ENCODE data around the gene TP73.

The TP73 gene

GRCh38 chr1:3651930-3652547, at the start of gene TP73:
Gene TP73 (plus strand): TSS chr1:3652516. CDS start chr1:3682366, 29,850 bp downstream.
- DNase-seq: peak in 1 of 2 experiments; percentile 37

DNA sequence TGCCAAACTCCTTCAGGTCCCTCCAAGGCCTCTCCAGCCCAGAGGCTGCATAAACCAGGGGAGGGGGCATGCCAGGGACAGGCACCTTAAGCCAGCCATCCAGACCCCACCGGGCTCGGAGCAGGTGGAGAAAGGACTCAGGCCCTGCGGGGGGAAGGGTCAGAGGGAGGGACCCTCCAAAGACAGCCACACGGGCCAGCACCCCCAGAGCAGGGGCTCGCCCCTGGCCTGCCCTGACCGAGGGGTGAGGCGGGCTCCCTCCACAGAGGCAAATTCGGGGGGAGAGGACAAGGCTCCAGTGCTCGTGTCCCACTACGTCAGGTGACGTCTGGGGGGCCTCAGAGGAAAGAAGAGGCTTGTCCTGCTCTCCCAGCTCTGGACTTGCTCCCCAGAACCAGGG, 49.2 kb upstream of the TP73 start:
- no peak for DNase-seq

GRCh38 chr1:3603571-3604467, 48.5 kb upstream of the TP73 start:
- DNase-seq: no peak

GRCh38 chr1:3604468-3604974, 47.8 kb upstream of the TP73 start:
- no peak for DNase-seq

DNA sequence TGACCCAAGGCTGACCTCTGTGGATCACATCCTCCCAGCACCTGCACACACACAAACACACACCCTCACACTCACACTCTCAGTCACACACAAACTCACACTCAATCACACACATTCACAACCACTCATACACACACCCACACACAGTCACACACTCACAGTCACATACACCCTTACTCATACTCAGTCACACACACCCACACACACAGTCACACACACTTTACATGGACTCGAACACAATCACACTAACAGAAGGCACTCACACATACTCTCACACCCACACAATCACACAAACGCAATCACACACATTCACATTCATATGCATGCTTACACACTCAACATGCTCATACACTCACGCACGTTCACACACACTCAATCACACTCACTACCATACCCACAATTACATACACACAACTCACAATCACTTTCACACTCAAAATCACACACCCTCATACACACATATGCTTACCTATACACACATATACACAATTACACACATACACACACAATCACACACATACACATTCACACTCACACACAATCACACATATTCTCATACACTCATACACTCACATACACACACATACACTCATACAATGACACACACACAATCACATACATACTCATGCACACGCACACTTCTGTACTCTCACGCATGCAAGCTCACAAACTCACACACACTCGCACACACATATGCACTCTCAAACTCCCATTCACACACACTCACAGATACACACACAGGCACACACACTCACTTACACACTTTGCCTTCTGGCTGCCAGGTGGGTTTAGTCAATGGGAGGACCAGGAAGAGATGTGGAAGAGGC, 47.1 kb upstream of the TP73 start:
- DNase-seq: no peak

DNA sequence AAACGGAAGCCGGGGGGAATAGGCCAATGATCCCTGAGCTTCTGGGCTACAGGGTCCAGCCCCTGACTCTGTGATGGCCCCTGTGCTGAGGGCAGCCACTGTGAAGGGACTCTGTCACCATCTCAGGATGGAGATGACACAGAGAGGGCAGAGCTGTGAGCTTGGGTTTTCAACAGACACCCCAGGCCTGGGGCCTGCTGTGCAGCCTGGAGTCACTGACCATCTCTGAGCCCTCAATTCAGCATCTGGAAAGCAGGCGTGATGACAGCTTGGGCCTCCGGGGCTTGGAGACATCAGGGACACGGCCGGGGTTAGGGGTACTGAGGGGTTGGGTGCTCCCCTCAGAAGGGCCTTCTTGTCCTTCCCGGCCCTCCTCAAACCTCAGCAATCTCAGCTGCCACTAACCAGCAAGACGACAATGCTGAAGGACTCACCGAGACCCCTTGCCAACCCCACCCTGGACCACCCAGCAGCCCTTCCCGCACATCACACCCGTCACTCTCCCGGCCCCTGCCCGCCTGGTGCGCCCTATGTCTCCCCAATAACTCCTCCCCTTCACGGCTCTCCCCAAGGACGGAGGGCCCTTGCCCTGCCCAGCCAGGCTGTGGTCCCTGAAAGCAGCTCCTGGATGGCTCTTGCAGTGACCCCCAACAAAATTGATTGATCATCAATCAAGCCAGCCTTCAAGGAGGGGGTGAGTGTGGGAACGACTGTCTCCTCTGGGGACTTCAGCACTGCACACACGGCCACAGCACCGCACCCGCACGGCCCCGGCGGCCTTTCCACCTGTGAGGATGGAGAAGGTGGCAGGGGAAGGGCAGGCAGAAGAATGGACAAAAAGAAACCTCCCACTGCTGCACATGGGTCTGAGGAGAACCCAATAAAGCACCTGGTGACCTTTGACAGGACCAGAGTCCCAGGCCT, 45.3 kb upstream of the TP73 start:
- DNase-seq: no peak

DNA sequence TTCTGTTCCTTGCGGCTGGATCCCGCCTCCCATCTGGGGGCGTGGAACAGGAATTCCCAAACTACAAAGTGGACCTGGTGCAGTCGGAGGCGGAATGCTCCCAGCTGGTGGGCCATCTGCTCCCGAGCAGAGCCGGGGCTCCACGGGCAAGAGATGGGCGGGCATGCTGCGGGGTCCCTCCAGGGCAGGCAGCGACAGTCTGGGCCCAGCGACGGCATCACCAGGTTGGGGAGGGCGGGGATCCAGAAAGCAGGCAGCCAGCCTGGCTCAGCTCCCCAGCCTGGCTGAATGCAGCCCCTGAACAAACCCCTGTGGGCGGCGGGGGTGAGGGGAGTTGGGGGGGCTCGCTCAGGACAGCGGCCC, 44.6 kb upstream of the TP73 start:
- no peak for DNase-seq

- DNase-seq: no peak
Measured at GRCh38 chr1:3608154-3608553, 44.2 kb upstream of the TP73 start.

DNA sequence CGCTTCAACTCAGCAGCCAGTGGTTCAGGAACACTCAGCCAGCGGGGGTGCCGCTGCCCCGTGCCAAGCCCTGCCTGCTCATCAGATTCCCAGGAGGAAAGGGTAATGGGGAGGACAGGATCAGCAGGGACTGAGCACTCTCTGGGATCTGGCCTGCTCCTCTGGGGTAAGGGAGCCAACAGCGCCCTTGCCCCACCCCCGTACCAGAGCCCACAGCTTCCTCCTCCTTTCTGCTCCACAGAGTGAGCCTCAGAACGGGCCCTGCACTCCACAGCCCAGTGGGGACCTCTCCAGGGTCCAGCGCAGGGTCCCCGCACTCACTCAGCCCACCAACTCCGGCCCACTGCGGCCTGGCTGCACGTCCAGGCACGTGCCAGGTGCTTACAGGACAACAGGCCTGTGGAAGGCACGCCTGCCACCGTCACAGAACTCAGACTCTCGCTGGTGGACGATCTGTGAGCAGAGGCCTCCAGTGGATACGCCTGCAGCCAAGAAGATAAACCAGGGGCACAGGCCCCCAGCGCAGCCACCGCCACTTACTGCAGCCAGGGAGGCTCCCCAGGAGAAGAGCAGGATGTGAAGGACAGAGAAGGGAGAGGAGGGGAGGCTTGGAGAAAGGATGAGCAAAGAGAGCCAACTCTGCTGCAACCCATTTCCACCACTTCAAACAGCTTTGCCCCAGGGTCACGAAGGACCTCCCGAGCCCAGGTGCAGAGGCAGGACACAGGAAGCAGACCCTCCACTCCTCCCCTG, 43.1 kb upstream of the TP73 start:
- DNase-seq: no peak

- no peak for DNase-seq
Measured at GRCh38 chr1:3609769-3610526, 42.4 kb upstream of the TP73 start.

DNA sequence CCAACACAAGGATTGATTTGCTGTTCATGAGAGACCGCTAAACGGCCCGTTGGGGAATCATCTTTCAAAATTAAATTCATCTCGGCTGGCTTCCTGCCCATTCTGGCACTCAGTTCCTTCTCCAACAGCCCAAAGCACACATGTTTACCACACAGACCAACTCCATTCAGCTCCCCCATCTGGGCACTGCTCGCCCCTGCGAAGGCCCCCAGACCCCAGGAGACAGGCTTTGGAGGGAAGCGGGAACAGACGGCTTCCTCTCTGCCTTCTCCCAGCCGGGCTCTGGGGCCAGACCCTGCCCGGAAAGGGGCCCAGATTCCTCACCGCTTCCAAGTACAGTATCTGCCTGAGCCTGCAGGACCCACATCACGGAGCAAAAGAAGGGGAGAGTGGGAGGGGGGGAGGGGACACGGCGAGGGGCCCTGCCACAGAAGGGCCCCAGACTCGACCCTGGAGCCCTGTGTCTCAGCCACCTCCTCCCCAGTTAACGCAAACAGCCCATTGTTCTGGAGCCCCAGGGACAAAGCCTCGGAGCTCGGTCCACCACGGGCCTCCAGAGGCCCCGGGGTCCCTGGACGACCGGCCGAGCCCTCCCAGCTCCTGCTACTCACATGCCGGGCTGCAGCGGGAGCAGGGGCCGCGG, 41.7 kb upstream of the TP73 start:
- DNase-seq: no peak

GRCh38 chr1:3611170-3612019, 40.9 kb upstream of the TP73 start, which contains the start of gene MEGF6:
Gene MEGF6 (minus strand): TSS chr1:3611508. CDS start chr1:3611268, 240 bp downstream.
- DNase-seq: no peak

GRCh38 chr1:3612123-3612522, 40.2 kb upstream of the TP73 start:
- no peak for DNase-seq

- DNase-seq: peak in 1 of 2 experiments; percentile 4
Measured at GRCh38 chr1:3614755-3615742, 37.3 kb upstream of the TP73 start.

GRCh38 chr1:3616861-3617260, 35.5 kb upstream of the TP73 start:
- no peak for DNase-seq

DNA sequence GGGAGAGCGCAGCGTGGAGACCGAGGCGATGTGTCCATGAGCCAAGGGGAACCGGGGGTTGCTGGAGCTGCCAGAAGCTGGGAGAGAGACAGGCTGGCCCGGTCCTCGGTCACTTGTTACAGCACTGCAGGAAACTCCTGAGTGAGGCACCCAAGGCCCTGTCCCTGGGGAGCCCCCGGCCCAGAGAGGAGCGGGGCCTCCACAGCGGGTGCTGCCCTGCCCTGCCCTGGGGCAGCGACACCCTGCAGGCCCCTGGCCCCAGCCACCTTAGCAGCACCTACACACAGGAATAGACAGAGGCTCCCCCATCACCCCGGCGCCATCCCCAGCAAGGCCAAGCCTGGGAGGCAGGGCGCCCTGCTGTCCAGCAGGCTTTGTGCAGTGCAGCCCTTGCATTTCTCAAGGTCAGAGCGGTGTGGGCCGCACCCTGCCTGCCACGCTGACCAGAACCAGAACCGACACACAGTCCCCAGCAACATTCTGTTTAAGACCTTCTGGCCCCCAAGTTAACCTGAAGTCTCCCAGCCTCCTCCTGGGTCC, 34.4 kb upstream of the TP73 start:
- no peak for DNase-seq

DNA sequence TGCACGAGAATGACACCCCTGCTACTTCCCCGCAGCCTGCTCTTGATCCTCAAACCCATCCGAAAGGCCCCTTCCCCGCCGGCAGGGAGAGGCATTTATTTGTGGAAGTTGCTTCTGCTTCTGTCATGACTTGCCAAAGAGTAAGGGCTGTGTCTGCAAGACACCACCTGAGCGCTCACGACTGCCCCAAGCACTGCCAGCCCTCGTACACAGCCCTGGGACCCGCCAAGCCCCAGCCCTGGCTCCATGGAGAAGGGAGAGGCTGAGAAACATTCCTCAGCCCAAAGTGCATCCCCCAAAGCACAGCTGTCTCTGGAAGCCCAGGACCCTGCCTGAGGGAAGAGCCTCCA, 33.8 kb upstream of the TP73 start:
- no peak for DNase-seq
